G401 (cell line): ENCODE data around the gene MYBPHL. TPM values are rescaled to one million over a fixed set of nuclear protein-coding genes. Genes with fewer than 3 reads are reported as not detected.
A peak's percentile ranks its signal among the peaks of the same experiment; 100 is the strongest.

Experiments used
- DNase-seq: peaks from one replicate; pipeline ENCODE4 v3.0.0-alpha.2; 2015; ENCODE audit warnings: low spot score
- in situ Hi-C: cut with HindIII; loops from 2 replicates; pipeline ENCODE4 v1.10.0; 2016; ENCODE audit warnings: low sequenced_read_pairs, mixed read lengths
- total RNA-seq: library from RNA; depleted of rRNA; stranded (reverse); fragments of >200 nt; shearing (Covaris generic); gene quantifications from 2 replicates; pipeline ENCODE4 v1.2.3, GENCODE V29; 2014; rRNA removed

MYBPHL gene, protein sequence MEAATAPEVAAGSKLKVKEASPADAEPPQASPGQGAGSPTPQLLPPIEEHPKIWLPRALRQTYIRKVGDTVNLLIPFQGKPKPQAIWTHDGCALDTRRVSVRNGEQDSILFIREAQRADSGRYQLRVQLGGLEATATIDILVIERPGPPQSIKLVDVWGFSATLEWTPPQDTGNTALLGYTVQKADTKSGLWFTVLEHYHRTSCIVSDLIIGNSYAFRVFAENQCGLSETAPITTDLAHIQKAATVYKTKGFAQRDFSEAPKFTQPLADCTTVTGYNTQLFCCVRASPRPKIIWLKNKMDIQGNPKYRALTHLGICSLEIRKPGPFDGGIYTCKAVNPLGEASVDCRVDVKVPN
- 0.18 TPM in 1 of 2 replicates, not detected in the other for total RNA-seq

DNA sequence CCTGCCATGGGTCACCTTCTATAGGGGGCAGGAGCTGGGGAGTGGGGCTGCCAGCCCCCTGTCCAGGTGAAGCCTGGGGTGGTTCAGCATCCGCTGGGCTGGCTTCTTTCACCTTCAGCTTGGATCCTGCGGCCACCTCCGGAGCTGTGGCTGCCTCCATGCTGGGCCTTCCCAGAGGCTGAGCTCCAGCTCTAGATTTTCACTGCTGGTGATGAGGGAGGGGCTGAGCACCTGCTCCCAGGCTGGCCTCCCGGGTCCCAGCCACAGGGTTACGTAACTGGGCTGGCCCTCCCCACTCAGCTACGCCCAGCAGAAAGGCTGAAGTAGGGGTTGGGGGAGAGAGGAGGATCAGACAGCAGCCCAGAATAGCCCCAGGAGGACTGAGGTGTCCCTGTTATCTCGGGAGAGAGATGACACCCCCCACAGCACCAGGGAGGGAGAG, at the start of gene MYBPHL:
TSS of gene MYBPHL (minus strand) at position 180 of the 442 bp plus-strand sequence. CDS start at position 160, 20 bp downstream.
- in situ Hi-C loops, result no loop called here
- DNase-seq, result no peak

DNA sequence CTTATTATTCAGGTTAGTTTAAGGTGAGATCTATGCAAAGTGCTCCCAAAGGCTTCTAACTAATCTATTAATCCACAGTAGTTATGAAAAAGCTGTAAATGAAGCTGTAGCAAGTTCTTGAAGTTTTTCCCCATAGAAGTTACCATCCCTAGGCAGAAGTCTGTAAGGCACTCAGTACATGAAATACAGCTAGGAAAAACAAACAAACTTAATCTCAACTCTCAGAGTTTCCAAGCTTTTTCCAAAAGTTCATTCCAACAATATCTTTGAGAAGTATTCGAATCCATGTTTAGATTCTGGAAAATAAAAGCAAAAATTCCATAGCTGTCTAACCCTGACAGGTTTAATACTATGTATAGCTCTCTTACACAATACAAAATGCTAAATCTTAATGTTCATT, 49.7 kb upstream of the MYBPHL start:
- in situ Hi-C loops, result no loop called here

DNA sequence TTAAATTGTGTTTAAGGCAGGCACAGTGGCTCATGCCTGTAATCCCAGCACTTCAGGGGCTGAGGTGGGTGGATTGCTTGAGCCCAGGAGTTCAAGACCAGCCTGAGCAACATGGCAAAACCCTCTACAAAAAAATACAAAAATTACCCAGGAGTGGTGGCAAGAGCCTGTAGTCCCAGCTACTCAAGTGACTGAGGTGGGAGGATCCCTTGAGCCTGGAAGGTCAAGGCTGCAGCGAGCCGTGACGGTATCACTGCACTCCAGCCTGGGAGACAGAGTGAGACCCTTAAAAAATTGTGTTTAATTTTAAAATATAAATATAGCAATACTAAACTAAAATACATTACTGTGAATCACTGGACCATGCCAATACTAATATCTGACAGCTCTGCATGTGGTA, 48.1 kb upstream of the MYBPHL start:
- in situ Hi-C loops, result no loop called here
- no peak for DNase-seq

More for the DNA sequence above, 49.7 kb upstream of the MYBPHL start:
- no peak for DNase-seq

DNA sequence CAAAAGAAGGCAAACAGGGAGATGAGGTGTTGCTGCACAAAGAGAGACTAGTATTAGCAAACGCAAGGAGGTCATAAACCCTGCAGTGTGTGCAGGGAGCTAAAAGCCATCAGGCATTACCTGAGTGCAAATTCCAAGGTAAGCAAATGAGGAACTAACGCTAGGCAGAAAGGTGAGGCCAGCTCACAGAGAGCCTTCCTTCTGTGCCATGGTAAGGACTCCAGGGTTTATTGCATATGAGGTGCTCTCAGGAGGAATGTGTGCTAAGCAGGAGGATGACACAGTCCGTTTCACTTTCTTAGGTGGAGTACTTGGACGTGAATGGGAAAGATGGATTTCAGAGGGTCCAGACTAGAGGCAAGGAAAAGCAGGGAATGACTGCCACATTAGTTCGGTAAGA, 44.6 kb upstream of the MYBPHL start:
- in situ Hi-C loops, result no loop called here
- DNase-seq, result no peak

DNA sequence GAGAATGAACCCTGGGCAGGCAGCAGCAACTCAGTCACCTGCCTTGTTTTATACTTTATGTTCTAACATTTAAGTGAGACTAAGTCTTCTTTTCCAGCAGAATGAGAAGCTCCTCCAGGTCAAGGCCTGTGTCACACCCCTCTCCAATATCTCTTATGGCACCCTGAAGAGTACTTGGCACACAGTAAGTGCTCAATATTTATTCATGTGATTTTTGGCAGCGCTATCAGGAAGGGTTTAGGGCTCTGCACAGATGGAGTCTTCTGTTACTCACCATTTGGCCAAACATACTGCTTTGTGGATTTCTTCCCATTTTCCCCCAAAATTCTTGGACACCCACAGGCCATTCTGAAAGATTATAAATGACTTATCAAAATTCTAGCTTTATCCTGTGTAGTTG, 43.8 kb upstream of the MYBPHL start:
- DNase-seq, result no peak
- in situ Hi-C loops, result no loop called here

DNA sequence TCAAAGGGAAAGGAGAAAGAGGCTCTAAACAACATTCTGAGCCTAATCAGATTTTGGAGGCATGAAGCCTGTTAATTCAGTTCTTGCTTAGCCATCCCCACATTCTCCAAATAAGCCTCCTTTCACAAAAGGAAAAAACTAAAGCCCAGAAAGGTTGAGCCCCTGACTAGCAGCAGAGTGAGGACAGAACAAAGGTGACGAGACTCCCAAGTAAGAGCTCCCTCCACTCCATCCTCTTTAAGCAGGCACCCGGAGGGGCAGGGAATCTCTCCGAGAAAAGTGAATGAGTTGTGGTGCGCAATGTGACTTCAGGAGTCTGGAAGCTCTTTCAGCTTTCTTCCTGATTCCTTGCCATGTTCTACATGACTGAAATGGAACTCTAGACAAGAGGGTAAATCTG, 43.4 kb upstream of the MYBPHL start:
- in situ Hi-C loops, result no loop called here
- no peak for DNase-seq

DNA sequence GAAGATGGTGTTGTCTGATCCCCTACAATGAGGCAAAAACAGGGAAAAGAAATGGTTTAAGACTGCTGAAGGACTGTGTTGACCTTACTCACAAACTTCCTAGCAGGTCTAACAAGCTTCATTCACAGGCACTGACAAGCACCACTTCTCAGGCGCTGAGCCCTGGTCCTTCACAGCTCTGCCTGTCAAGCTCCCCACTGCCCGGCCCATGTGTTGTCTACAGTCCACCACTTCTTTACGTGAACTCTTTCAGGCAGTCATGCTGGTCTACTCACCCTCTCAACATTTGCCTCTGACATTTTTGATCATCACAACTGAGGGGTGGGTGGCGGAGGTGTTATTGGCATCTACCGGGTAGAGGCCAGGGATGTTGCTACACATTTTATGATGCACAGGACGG, 40.7 kb upstream of the MYBPHL start:
- no peak for DNase-seq
- in situ Hi-C loops, result no loop called here

DNA sequence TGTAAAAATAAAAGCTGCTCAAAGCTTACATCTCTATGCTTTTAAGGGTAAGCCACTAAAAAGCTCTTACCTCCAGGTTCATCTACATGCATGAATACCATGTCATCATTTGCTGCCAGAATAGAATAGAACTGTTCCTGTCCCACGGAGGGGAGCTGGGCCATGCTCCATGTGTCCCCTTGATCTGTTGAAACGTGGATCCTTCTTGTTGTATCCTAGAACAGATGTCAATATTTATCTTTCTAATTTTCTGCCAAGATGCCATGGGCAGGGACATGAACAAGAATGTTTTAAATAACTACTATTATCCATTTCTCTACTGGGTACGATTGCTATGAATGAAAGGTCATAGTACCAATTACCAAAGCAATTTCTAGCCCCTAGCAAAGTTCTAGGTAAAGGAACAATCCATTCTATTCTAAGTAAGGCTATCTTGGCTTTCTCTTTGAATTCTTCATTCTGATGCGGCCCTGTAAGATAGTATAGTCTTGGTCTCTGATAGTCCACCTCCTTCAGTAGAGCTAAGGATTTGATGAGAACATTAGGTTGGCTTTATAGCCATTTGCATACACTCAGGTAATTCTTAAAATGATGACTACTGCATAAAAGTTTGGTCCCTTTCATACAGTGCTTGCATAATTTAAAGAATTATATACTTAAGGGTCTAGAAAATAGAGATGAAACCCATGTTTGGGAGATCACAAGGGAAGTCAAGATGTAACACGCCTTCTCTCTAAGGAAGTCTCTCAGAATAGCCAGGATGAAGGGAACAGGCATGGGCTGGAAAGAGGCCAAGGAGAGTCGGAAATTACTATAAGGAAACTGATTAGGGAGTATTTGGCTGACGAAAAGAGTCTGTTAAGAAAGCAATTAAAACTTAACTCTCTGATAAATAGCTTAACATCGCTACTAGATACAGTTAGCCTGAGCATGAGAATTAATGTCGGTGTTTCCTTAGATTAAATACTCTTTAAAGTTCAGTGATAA, 35.4 kb upstream of the MYBPHL start:
- in situ Hi-C loops, result no loop called here
- no peak for DNase-seq

DNA sequence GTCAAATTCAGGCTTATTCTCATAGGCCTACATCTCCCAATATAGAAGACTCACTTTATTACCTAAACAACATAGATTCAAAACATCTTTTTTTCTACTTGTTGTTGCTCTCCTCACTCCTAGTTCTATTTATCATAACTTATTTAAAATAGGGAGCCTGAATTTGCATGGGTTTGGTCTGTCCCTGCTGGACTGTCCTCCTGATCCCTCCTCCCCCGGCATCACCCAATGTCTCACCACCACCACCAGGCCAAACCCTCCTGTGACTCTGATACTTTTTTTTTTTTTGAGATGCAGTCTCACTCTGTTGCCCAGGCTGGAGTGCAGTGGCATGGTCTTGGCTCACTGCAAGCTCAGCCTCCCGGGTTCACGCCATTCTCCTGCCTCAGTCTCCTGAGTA, 31.8 kb upstream of the MYBPHL start:
- DNase-seq, result no peak
- in situ Hi-C loops, result no loop called here

DNA sequence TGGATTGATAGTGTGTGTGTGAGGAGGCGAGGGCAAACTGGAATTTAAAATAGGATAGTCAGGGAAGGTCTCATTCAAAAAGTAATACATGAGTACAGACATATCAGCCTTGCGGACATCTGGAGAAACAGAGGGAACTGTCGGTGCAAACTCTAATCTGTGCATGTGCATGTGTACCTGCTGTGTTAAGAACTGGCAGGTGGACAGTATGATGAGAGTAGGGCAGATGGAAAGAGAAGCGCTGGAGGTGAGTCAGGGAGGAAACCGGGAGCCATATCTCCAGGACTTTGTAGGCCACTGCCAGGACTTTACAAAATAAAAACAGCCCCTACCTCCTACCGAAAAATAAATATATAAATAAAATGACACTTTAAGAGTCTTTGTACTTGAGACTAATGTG, 31.3 kb upstream of the MYBPHL start:
- DNase-seq, result peak; percentile 83
- in situ Hi-C loops, result no loop called here

DNA sequence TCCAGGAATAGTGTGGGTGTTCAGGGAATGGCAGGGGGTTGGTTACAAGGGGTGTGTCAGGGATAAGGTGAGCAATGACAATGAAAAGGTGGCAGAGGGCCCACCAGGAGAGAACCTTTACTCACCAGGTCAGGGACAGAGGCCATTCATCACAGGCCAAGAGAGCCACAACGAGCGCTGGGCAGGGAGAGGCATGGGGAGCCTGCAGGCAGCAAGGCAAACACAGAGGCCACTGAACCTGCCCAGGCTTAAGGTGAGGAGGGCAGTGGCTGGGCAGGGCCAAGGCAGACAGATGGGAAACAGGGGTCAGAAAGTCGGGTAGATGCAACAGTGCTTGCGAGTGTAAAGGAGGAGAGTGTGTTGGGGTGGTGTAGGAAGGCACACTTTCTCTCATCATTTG, 28.3 kb upstream of the MYBPHL start:
- in situ Hi-C loops, result no loop called here
- DNase-seq, result no peak

DNA sequence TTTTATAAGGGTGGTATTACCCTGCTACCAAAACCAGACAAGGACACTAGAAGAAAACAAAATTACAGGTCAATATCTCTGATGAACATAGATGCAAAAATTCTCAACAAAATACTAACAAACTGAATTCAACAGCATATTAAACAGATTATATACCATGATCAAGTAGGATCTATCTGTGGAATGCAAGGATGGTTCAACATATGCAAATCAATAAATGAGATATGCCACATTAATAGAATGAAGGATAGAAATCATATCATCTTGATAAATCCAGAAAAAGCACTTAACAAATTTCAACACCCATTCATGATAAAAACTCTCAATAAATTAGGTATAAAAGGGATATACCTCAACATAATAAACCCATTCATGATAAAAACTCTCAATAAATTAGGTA, 24.3 kb upstream of the MYBPHL start:
- in situ Hi-C loops, result no loop called here
- DNase-seq, result no peak

DNA sequence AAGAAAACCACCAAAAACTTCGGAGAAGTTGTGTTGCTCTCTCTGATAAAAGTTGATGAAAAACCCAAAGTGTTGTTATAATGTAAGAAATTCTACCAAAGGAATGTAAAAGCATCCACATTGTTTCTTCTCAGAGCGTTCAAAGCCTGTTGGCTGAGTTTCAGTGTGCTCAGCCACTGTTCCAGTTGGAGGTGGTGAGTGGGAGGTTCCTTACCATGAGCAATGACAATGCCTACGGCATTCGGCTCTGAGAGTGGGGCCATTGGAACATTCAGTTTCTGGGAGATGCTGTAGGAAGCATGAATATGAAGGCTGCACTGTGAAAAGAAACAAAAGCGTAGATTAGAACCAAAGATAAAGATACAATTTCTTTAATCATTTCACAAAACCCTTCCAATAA, 20.5 kb upstream of the MYBPHL start:
- DNase-seq, result no peak
- in situ Hi-C loops, result no loop called here

DNA sequence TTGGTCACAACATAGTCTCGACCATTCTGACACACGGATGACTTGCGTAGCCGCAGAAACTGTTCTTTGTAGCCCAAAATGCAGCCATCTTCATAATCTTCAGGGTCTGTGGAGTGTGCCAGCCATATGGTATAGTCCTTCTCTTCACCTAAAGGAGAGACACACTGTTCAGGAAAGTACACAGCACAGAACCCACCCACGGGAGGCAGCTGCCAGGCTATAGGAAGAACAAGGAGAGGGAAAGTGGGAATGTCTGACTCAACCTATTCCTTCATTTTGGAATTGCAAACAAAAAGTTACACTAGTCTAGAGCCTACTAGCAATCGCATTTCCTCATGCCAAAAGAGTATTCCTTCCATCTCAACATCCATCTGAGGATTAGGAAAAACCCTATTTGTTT, 16.2 kb upstream of the MYBPHL start:
- in situ Hi-C loops, result no loop called here

DNA sequence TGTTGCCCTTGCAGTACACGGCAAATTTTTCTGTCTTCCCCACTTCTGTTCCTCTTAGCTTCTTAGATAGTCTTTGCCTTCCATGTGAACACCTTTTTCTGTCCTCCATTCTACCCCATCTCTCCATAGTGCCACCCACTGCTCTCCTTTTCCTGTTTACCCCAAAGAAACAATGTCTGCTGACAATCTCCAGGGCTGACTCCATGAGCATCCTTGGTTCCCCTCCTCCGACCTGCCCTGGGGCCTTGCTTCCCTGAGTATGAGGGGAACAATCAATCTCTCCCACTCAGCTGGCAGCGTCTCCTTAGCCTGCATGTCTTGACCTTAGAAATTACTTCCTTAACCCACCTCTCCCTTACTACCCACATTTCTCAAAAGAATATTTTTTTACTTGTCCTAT, 12.3 kb upstream of the MYBPHL start:
- in situ Hi-C loops, result no loop called here
- DNase-seq, result no peak

More for the DNA sequence above, 16.2 kb upstream of the MYBPHL start:
- no peak for DNase-seq

DNA sequence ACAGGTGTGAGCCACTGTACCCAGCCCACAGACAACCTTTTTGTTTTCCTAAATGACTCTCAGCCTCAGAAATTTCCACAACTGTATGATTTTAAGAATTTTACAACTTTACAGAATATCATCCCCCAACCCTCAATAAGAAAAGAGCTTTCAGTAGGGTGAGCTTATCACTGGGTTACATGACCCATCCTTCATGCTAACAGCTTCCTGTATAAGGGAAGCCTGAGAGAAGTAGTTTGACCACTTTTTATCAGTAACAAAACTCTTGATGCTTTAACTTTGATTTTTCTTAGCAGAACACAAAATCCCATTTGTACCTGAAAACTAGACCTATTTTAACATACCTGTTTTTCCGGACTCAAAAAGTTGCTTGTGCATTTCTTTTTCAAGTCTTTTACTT, 9.7 kb upstream of the MYBPHL start:
- no peak for DNase-seq
- in situ Hi-C loops, result no loop called here

DNA sequence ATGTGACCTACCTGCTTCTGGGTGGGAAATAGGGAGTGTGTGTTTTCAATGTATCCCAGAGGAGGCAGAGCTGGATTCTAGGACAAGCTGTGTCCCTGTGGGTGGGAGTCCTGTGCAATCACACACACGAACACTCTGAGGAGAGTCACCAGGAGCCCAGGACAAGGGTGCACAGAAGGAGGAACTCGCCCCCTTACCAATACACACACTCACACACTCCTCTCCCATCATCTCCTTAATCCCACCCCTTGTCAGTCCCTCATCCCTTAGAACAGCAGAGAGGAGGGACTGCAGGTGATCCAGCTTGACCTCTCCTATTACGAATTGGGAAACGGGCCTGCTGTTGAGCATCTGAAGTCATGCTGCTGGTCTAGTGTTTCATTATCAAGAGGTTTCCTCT, 8.5 kb upstream of the MYBPHL start:
- in situ Hi-C loops, result no loop called here
- DNase-seq, result no peak

DNA sequence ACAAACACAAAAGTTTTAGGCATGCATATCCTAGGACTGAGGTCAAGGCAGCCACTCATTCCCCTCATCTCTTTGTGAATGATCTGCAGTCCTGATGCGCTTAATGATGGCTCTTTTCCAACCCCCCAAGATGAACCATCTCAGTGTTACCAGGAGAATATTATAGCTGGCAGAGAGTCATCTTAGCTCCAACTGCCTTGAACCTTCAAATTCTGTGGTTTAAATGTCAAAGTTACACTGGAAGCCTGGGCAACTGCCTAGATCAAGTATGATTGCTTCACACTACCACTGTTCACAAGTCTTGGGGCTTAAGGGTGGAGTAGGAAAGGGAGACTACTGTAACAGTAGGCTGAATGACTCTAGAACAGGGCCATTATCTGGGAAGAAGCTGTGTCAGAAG, 8.0 kb upstream of the MYBPHL start:
- DNase-seq, result no peak
- in situ Hi-C loops, result no loop called here

DNA sequence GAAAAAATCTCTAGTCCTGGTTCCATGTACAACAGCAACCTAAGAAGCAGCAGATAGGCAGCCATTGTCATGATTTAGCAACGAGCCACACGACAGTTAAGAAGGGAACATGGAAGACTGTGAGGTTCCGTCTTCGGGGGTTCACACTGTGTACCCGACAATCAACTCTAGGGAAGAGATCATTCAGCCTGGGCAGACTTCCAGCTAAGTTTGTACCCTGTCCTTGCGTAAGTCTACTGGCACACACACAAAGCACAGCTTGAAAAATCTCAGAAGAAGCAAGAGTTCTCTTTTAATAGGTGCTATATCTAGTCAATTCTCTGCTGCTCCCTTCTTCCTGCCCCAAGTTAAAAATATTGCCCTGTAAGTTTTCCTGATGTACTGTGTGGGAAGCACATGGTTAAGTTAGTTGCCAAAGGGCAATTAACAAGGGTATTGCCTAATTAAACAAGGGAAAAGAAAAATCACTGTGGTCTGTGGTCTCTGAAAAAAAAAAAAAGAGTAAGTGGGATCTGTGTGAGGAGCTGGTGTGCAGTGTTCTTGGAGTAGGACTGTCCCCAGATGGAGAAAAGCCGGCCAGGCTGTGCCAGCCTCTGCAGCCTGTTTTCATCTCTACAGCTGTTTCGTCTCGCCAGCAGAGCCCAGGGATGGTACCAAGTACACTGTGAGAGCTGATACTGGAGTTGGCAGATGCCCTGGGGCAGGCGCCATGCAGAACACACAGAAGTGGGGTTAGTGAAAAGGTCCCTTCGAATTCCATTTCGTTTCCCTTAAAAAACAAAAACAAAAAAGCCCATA, 6.4 kb upstream of the MYBPHL start:
- in situ Hi-C loops, result no loop called here
- peak; percentile 11 for DNase-seq
